H1 (cell line): ENCODE measurements around the gene PXK. TPM values are rescaled to one million over a fixed set of nuclear protein-coding genes. Genes with fewer than 3 reads are reported as not detected.

ENCODE experiments used
- ASH2L ChIP-seq: fragments of 200-600, 300-600 bp; sonication (generic); IDR thresholded peaks from one replicate; pipeline ENCODE4 v1.7.1; 2017; ENCODE audit warnings: low read length
- BCL11A ChIP-seq, 2 experiments: IDR thresholded peaks; one replicate each; pipeline ENCODE4 v1.6.1; 2011; ENCODE audit warnings: low read depth in 2 of 2, low read length in 2 of 2, mild to moderate bottlenecking in 2 of 2
- BRCA1 ChIP-seq: IDR thresholded peaks from 2 replicates; pipeline ENCODE4 v1.6.1; 2012; ENCODE audit warnings: low read depth, low read length, improper control_type of control experiment
- CHD2 ChIP-seq: IDR thresholded peaks from 2 replicates; pipeline ENCODE4 v1.6.1; 2012; ENCODE audit warnings: low read length, improper control_type of control experiment
- CHD7 ChIP-seq: fragments of 300-600 bp; sonication (generic); IDR thresholded peaks from 2 replicates; pipeline ENCODE4 v1.7.1; 2012; ENCODE audit warnings: low read length, moderate library complexity, mild to moderate bottlenecking, inconsistent platforms; ENCODE audit not compliant: insufficient replicate concordance
- EGR1 ChIP-seq: IDR thresholded peaks from 2 replicates; pipeline ENCODE4 v1.6.1; 2011; ENCODE audit warnings: low read depth, low read length, borderline replicate concordance
- EP300 ChIP-seq, 2 experiments: IDR thresholded peaks; 1 replicate in 1 of 2; 2 replicates in 1 of 2; pipeline ENCODE4 v1.6.1; 2011 to 2012; ENCODE audit warnings: low read depth in 2 of 2, low read length in 2 of 2, mild to moderate bottlenecking in 2 of 2, borderline replicate concordance in 1 of 2, inconsistent platforms in 1 of 2, moderate library complexity in 1 of 2
- EZH2 ChIP-seq: fragments of 200-600 bp; sonication (generic); IDR thresholded peaks from 2 replicates; pipeline ENCODE4 v1.7.1; 2012; ENCODE audit warnings: low read depth, mild to moderate bottlenecking, moderate library complexity, low read length, inconsistent platforms; ENCODE audit not compliant: severe bottlenecking
- POU5F1 ChIP-seq: IDR thresholded peaks from 2 replicates; pipeline ENCODE4 v1.6.1; 2011; ENCODE audit warnings: low read depth, mild to moderate bottlenecking, low read length, moderate library complexity
- USF2 ChIP-seq: IDR thresholded peaks from 2 replicates; pipeline ENCODE4 v1.6.1; 2011; ENCODE audit warnings: low read length, improper control_type of control experiment
- polyA plus RNA-seq, 7 experiments: library from polyadenylated mRNA; depleted of rRNA in 3 of 7; stranded (reverse) in 5 of 7; unstranded in 2 of 7; fragments of >200 nt in 5 of 7; fragments of 200-250 nt in 2 of 7; gene quantifications; 1 replicate in 5 of 7; 2 replicates in 1 of 7; 4 replicates in 1 of 7; pipeline versions ENCODE4 v1.2.1 to v1.2.3, GENCODE V29; 2011 to 2013; ENCODE audit warnings: missing spikeins in 2 of 7, mixed read lengths in 2 of 7
- total RNA-seq: library from RNA; stranded (reverse); fragmentation: NEBNext Ultra II Directional; extraction: Animal tissue kit (Norgen Biotek cat#: 25700); gene quantifications from 2 replicates; pipeline ENCODE4 v1.2.1, GENCODE V29; 2021

The PXK gene
- total and polyA plus RNA-seq, 2 of the 8 experiments (the other 6 are each of a cell fraction or from before 2014, with no cell fraction given) = 3.5 to 7.1 TPM

GRCh38 chr3:58326267-58326900, 6.3 kb upstream of the PXK start (continued):
- no peak for TF ChIP-seq CHD7
- TF ChIP-seq ASH2L = no peak
- no peak for TF ChIP-seq EP300 (IDR thresholded peaks at IDR 0.05; ENCODE audit: borderline replicate concordance in 1 of 2, low read depth in 2 of 2, low read length in 2 of 2)
- TF ChIP-seq POU5F1 = no peak
- TF ChIP-seq BCL11A (IDR thresholded peaks at IDR 0.05; ENCODE audit: low read depth in 2 of 2, low read length in 2 of 2) = no peak
- no peak for TF ChIP-seq EGR1
- no peak for TF ChIP-seq USF2
- no peak for TF ChIP-seq BRCA1
- no peak for TF ChIP-seq CHD2
- no peak for TF ChIP-seq EZH2
